H1 (cell line): ENCODE measurements around the gene SYP.

Source experiments
- CHD2 ChIP-seq: IDR thresholded peaks from 2 replicates; pipeline ENCODE4 v1.6.1; 2012; ENCODE audit warnings: low read length, improper control_type of control experiment
- JUN ChIP-seq: IDR thresholded peaks from 2 replicates; pipeline ENCODE4 v1.6.1; 2011; ENCODE audit warnings: low read depth, mild to moderate bottlenecking, improper control_type of control experiment, low read length
- MAFK ChIP-seq: IDR thresholded peaks from 2 replicates; pipeline ENCODE4 v1.6.1; 2012; ENCODE audit warnings: low read depth, mild to moderate bottlenecking, improper control_type of control experiment, low read length
- NRF1 ChIP-seq: IDR thresholded peaks from 2 replicates; pipeline ENCODE4 v1.6.1; 2011; ENCODE audit warnings: mild to moderate bottlenecking, low read depth, low read length, improper control_type of control experiment
- SP1 ChIP-seq: IDR thresholded peaks from 2 replicates; pipeline ENCODE4 v1.6.1; 2011; ENCODE audit warnings: low read depth, low read length
- TAF7 ChIP-seq: optimal IDR thresholded peaks from 2 replicates; pipeline ENCODE3; 2011; ENCODE audit warnings: low read depth, mild to moderate bottlenecking, inconsistent platforms, low read length, moderate library complexity, borderline replicate concordance
- YY1 ChIP-seq: IDR thresholded peaks from 2 replicates; pipeline ENCODE4 v1.6.1; 2011; ENCODE audit warnings: low read depth, mild to moderate bottlenecking, low read length

- no peak for TF ChIP-seq TAF7
- TF ChIP-seq NRF1, result no peak
- no peak for TF ChIP-seq MAFK
- TF ChIP-seq JUN, result no peak
- no peak for TF ChIP-seq YY1
- no peak for TF ChIP-seq CHD2
- TF ChIP-seq SP1, result no peak
Observed at GRCh38 chrX:49249616-49250015, 49.6 kb upstream of the SYP start.
